NCI-H510A treated with DMSO at 0.1 percent for 48 hours (cell line): Measurements from ENCODE around the gene PLCXD3.
"Not testable (repeated sequence)": the region's sequence is repeated elsewhere in the genome, so short reads cannot be mapped to it uniquely, and the experiment has no call there.

Source experiments
- DNase-seq: peaks from one replicate; lab custom pipeline; 2025; lab: John Stamatoyannopoulos, UW

The PLCXD3 gene

GRCh38 chr5:41510176-41510831 is at the start of gene PLCXD3:
Gene PLCXD3 (minus strand): TSS chr5:41510601. CDS start chr5:41510526, 75 bp downstream.
- DNase-seq: peak; percentile 10

GRCh38 chr5:41559184-41559583 is 48.8 kb upstream of the PLCXD3 start:
- no peak for DNase-seq

GRCh38 chr5:41558295-41558694 is 47.9 kb upstream of the PLCXD3 start:
- no peak for DNase-seq

- DNase-seq: no peak
Observed at GRCh38 chr5:41547991-41548390, 37.6 kb upstream of the PLCXD3 start.

GRCh38 chr5:41542183-41542582 is 31.8 kb upstream of the PLCXD3 start:
- no peak for DNase-seq

GRCh38 chr5:41539454-41539853 is 29.1 kb upstream of the PLCXD3 start:
- no peak for DNase-seq

- no peak for DNase-seq
Observed at GRCh38 chr5:41537581-41537980, 27.2 kb upstream of the PLCXD3 start.

GRCh38 chr5:41532485-41532884 is 22.1 kb upstream of the PLCXD3 start:
- no peak for DNase-seq

- DNase-seq: no peak
Observed at GRCh38 chr5:41527201-41527779, 16.9 kb upstream of the PLCXD3 start.

GRCh38 chr5:41526699-41527098 is 16.3 kb upstream of the PLCXD3 start:
- no peak for DNase-seq

- DNase-seq: no peak
Observed at GRCh38 chr5:41524174-41524573, 13.8 kb upstream of the PLCXD3 start.

- DNase-seq: no peak
Observed at GRCh38 chr5:41522193-41522786, 11.9 kb upstream of the PLCXD3 start.

GRCh38 chr5:41519801-41520200 is 9.4 kb upstream of the PLCXD3 start:
- no peak for DNase-seq

- DNase-seq: no peak
Observed at GRCh38 chr5:41517909-41518308, 7.5 kb upstream of the PLCXD3 start.

GRCh38 chr5:41511241-41511640 is 840 bp upstream of the PLCXD3 start:
- DNase-seq: no peak

GRCh38 chr5:41509399-41510175 is 814 bp downstream of the PLCXD3 start:
- no peak for DNase-seq

GRCh38 chr5:41508696-41509398 is 1.6 kb downstream of the PLCXD3 start:
- no peak for DNase-seq

GRCh38 chr5:41508186-41508585 is 2.2 kb downstream of the PLCXD3 start:
- DNase-seq: no peak

GRCh38 chr5:41507501-41507900 is 2.9 kb downstream of the PLCXD3 start:
- no peak for DNase-seq

- no peak for DNase-seq
Observed at GRCh38 chr5:41503860-41504259, 6.5 kb downstream of the PLCXD3 start.

- no peak for DNase-seq
Observed at GRCh38 chr5:41503310-41503709, 7.1 kb downstream of the PLCXD3 start.

GRCh38 chr5:41493490-41494126 is 16.8 kb downstream of the PLCXD3 start:
- DNase-seq: not testable (repeated sequence)
